ENCODE measurements around the gene LRRC4C.

DNA sequence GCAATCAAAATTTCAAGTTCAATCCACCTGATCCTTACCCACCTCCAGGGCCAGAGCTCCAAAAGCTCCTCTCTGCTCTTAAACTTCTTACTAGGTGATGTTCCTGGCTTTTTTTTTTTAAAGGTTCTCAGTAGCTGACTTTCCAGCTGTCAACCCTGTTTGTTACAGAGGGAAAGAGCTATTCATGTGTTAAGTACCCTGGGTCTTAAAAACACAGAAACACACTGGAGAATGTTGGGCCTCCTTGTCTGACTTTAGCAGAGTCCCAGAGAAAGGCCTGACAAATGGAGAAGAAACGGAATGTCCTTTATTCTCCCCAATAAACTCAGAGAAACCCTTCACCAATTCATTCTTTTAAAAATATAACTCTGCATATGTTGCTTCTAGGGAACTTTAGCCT lies 3.2 kb downstream of the LRRC4C start:
- TF ChIP-seq, protein P1, sequence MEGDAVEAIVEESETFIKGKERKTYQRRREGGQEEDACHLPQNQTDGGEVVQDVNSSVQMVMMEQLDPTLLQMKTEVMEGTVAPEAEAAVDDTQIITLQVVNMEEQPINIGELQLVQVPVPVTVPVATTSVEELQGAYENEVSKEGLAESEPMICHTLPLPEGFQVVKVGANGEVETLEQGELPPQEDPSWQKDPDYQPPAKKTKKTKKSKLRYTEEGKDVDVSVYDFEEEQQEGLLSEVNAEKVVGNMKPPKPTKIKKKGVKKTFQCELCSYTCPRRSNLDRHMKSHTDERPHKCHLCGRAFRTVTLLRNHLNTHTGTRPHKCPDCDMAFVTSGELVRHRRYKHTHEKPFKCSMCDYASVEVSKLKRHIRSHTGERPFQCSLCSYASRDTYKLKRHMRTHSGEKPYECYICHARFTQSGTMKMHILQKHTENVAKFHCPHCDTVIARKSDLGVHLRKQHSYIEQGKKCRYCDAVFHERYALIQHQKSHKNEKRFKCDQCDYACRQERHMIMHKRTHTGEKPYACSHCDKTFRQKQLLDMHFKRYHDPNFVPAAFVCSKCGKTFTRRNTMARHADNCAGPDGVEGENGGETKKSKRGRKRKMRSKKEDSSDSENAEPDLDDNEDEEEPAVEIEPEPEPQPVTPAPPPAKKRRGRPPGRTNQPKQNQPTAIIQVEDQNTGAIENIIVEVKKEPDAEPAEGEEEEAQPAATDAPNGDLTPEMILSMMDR (IDR thresholded peaks at IDR 0.05): no peak
- TF ChIP-seq POLR2A (IDR thresholded peaks at IDR 0.05): no peak
